Keratinocyte (primary cell): ENCODE measurements around the gene HSD11B2. TPM values are rescaled to one million over a fixed set of nuclear protein-coding genes. Genes with fewer than 3 reads are reported as not detected.

ENCODE experiments used
- DNase-seq: peaks from one replicate; pipeline ENCODE4 v3.0.0-alpha.2; 2011; ENCODE audit warnings: low read depth, missing footprints, low spot score
- FAIRE-seq: peaks from 2 replicates; lab custom pipeline; 2011; peaks lifted over from hg19 to GRCh38; lab: Jason Lieb, UNC
- H2AFZ ChIP-seq: 2 replicates; pipeline ENCODE4 v1.6.0; 2012; ENCODE audit warnings: low read length, control low read depth, inconsistent platforms; ENCODE audit not compliant: control insufficient read depth
- H3K27ac ChIP-seq: 2 replicates; pipeline ENCODE4 v1.5.1; 2011; ENCODE audit warnings: low read length; ENCODE audit not compliant: control insufficient read depth, insufficient read depth
- H3K27me3 ChIP-seq: 3 replicates; pipeline ENCODE4 v1.6.0; 2011; ENCODE audit warnings: low read length; ENCODE audit not compliant: control insufficient read depth, insufficient read depth; ENCODE audit errors: extremely low read depth
- H3K36me3 ChIP-seq, 2 experiments: 2 replicates in 1 of 2; 3 replicates in 1 of 2; pipeline ENCODE4 v1.5.1; 2011; ENCODE audit warnings: low read length in 2 of 2, mild to moderate bottlenecking in 1 of 2; ENCODE audit not compliant: control insufficient read depth in 2 of 2, insufficient read depth in 2 of 2; ENCODE audit errors: extremely low read depth in 1 of 2
- H3K4me1 ChIP-seq: 3 replicates; pipeline ENCODE4 v1.5.1; 2011; ENCODE audit warnings: low read length; ENCODE audit not compliant: control insufficient read depth, insufficient read depth; ENCODE audit errors: extremely low read depth
- H3K4me2 ChIP-seq: 3 replicates; pipeline ENCODE4 v1.6.0; 2011; ENCODE audit warnings: low read depth, low read length; ENCODE audit not compliant: control insufficient read depth, insufficient read depth; ENCODE audit errors: extremely low read depth
- H3K4me3 ChIP-seq, 3 experiments: fragments of 200-600 bp in 1 of 3; sonication (generic) in 1 of 3; 2 replicates in 2 of 3; 3 replicates in 1 of 3; pipeline ENCODE4 v1.5.1; 2011 to 2016; ENCODE audit warnings: low read length in 3 of 3, mild to moderate bottlenecking in 3 of 3, control low read depth in 2 of 3, inconsistent platforms in 1 of 3, low read depth in 1 of 3, mixed read lengths in 1 of 3, mixed run types in 1 of 3, moderate library complexity in 1 of 3; ENCODE audit not compliant: control insufficient read depth in 2 of 3, insufficient read depth in 2 of 3; ENCODE audit errors: extremely low read depth in 1 of 3
- H3K79me2 ChIP-seq: 2 replicates; pipeline ENCODE4 v1.6.0; 2012; ENCODE audit warnings: low read length; ENCODE audit not compliant: control insufficient read depth, insufficient read depth
- H3K9ac ChIP-seq: 3 replicates; pipeline ENCODE4 v1.6.0; 2011; ENCODE audit warnings: low read length; ENCODE audit not compliant: control insufficient read depth, insufficient read depth; ENCODE audit errors: extremely low read depth
- H3K9me1 ChIP-seq: 3 replicates; pipeline ENCODE4 v1.6.0; 2011; ENCODE audit warnings: low read length; ENCODE audit not compliant: control insufficient read depth, insufficient read depth; ENCODE audit errors: extremely low read depth
- H3K9me3 ChIP-seq: 2 replicates; pipeline ENCODE4 v1.5.1; 2012; ENCODE audit warnings: low read depth, low read length; ENCODE audit not compliant: control insufficient read depth
- H4K20me1 ChIP-seq: 3 replicates; pipeline ENCODE4 v1.6.0; 2011; ENCODE audit warnings: low read length; ENCODE audit not compliant: control insufficient read depth, insufficient read depth; ENCODE audit errors: extremely low read depth
- EZH2 ChIP-seq: IDR thresholded peaks from one replicate; pipeline ENCODE4 v1.6.1; 2012; ENCODE audit warnings: inconsistent platforms, mild to moderate bottlenecking, low read length, moderate library complexity
- dilution Hi-C: fragments of 300-500 bp; cut with MboI; formaldehyde crosslinking; loops from one replicate; pipeline ENCODE4 v1.7.0; 2020; ENCODE audit warnings: low sequenced_read_pairs; ENCODE audit not compliant: extremely low pct_ligation_motif_present
- polyA plus RNA-seq, 5 experiments: library from polyadenylated mRNA; depleted of rRNA in 3 of 5; stranded (reverse) in 3 of 5; stranded (forward) in 1 of 5; unstranded in 1 of 5; fragments of >200 nt; gene quantifications; 1 replicate in 1 of 5; 2 replicates in 3 of 5; 3 replicates in 1 of 5; pipeline versions ENCODE4 v1.2.1 to v1.2.3, GENCODE V29; 2011 to 2012; ENCODE audit warnings: missing spikeins in 2 of 5, low read depth in 1 of 5, low replicate concordance in 1 of 5
- TF ChIP-seq, protein P1 (sequence below), 3 experiments: IDR thresholded peaks in 1 of 3; conservative IDR thresholded peaks in 1 of 3; optimal IDR thresholded peaks in 1 of 3; 2 replicates in 2 of 3; 3 replicates in 1 of 3; pipeline versions ENCODE3 to v1.5.1; 2011; ENCODE audit warnings: low read length in 3 of 3, mild to moderate bottlenecking in 3 of 3, moderate library complexity in 2 of 3, control low read depth in 1 of 3, inconsistent platforms in 1 of 3; ENCODE audit not compliant: insufficient read depth in 2 of 3; ENCODE audit errors: extremely low read depth in 1 of 3

HSD11B2 gene
- polyA plus RNA-seq, 1 donor (not counting 4 experiments of a cell fraction or from before 2014, with no cell fraction given): 0.93 TPM

DNA sequence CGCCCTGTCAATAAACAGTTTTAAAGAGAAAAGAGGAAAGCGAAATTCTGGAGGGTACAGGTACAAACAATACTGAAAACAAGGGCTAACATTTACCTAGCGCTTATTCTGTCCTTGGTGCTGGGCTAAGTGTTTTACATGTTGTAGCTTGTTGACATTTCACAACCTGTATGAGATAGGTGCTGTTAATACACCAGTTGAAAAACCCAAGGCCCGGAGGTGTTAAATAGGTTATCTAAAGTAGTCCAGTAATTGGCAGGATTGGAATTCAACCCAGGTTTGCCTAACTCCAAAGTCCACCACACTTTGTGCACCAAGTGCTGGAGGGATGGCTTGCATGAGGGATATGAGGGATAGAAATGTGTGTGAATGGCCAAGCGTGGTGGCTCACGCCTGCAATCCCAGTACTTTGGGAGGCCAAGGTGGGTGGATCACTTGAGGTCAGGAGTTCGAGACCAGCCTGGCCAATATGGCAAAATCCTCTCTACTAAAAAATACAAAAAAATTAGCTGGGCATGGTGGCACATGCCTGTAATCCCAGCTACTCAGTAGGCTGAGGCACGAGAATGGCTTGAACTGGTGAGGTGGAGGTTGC, 47.1 kb downstream of the HSD11B2 start:
- Histone ChIP-seq H3K79me2 (peaks cover 73% of the 10 kb centered on the region), H2AFZ (no peak overlapping the region), H3K4me1 (peaks cover 20% of the 10 kb centered on the region), H3K27me3 (no peaks in the 10 kb centered on the region), H4K20me1 (no peaks in the 10 kb centered on the region), H3K4me2 (no peak overlapping the region), H3K27ac (no peak overlapping the region), H3K9me1 (no peaks in the 10 kb centered on the region), H3K36me3 (peaks cover 4% of the 10 kb centered on the region in 2 experiments), H3K4me3 (no peak overlapping the region), H3K9ac (no peak overlapping the region), H3K9me3 (no peaks in the 10 kb centered on the region)
- no peak for FAIRE-seq
- dilution Hi-C loops: no loop called here
- TF ChIP-seq, protein P1, sequence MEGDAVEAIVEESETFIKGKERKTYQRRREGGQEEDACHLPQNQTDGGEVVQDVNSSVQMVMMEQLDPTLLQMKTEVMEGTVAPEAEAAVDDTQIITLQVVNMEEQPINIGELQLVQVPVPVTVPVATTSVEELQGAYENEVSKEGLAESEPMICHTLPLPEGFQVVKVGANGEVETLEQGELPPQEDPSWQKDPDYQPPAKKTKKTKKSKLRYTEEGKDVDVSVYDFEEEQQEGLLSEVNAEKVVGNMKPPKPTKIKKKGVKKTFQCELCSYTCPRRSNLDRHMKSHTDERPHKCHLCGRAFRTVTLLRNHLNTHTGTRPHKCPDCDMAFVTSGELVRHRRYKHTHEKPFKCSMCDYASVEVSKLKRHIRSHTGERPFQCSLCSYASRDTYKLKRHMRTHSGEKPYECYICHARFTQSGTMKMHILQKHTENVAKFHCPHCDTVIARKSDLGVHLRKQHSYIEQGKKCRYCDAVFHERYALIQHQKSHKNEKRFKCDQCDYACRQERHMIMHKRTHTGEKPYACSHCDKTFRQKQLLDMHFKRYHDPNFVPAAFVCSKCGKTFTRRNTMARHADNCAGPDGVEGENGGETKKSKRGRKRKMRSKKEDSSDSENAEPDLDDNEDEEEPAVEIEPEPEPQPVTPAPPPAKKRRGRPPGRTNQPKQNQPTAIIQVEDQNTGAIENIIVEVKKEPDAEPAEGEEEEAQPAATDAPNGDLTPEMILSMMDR (optimal IDR thresholded peaks at IDR 0.05 in 1 of 3, IDR thresholded peaks at IDR 0.05 in 1 of 3, conservative IDR thresholded peaks at IDR 0.05 in 1 of 3; ENCODE audit: extremely low read depth in 1 of 3, insufficient read depth in 2 of 3, low read length in 3 of 3): no peak
- TF ChIP-seq EZH2: no peak
- no peak for DNase-seq

DNA sequence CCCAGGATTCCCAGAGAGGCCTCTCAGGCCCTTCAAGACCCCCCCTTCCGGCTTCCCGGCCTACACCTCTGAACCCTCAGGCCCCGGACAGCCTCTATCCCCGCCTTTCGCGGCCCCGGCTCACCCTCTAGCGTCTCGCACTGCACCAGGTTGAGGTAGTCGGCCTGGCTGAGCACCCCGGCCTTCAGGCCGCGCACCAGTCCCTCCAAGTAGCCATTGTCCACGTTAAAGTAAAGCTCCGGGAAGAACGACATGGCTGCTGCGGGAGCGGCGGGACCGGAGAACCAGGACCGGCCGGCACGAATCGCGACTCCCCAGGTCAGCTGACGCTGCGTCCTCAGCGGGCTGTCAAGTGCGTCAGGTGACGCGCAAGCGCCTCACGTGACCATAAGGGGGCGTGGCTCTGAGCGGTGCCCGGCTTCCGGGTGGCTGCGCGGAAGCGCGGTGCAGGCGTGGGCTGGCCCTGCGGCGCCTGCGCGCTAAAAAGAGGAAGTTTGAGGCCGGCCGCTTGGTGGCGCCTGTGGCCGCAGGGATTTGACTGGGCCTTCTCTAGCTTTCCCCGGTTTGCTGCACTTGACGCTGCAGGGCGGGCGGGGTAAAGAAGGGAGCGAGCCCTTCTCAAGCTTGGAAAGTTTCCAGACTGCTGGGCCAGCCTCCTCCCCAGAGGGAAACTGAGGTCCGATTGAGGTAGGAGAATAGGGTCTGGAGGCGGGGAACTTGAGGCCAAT, 50.1 kb downstream of the HSD11B2 start, which contains the start of gene ATP6V0D1:
Gene ATP6V0D1, minus strand, starts transcription at position 325 of the 728 bp plus-strand sequence. Its CDS starts 71 bp downstream, at position 254.
- peak within 1 kb of the TSS; percentile 89 to 99 (median 95) for H3K4me3 ChIP-seq
- DNase-seq (peak; percentile 84), FAIRE-seq (no peak)
- H3K27me3 ChIP-seq: no peaks in the 10 kb centered on the region
- no peaks in the 10 kb centered on the region for H4K20me1 ChIP-seq
- peak within 1 kb of the TSS; percentile 94 for H3K27ac ChIP-seq
- H3K36me3 ChIP-seq: peaks cover 0 to 4% of the 10 kb centered on the region in 2 experiments
- no peaks in the 10 kb centered on the region for H3K9me1 ChIP-seq
- H2AFZ ChIP-seq: peak within 1 kb of the TSS; percentile 97
- H3K9me3 ChIP-seq: no peaks in the 10 kb centered on the region
- H3K79me2 ChIP-seq: peaks cover 45% of the 10 kb centered on the region
- H3K4me2 ChIP-seq: peak within 1 kb of the TSS; percentile 99
- peak within 1 kb of the TSS; percentile 97 for H3K9ac ChIP-seq
- H3K4me1 ChIP-seq: peaks cover 20% of the 10 kb centered on the region
- dilution Hi-C loops: no loop called here
- TF ChIP-seq, protein P1 (optimal IDR thresholded peaks at IDR 0.05 in 1 of 3, IDR thresholded peaks at IDR 0.05 in 1 of 3, conservative IDR thresholded peaks at IDR 0.05 in 1 of 3; ENCODE audit: extremely low read depth in 1 of 3, insufficient read depth in 2 of 3, low read length in 3 of 3): peak; percentile 74 to 96 (median 75)
- TF ChIP-seq EZH2: no peak
